ENCODE measurements around the gene PTCD3. TPM values are rescaled to one million over a fixed set of nuclear protein-coding genes. Genes with fewer than 3 reads are reported as not detected.
A peak's percentile ranks its signal among the peaks of the same experiment; 100 is the strongest.

Gene PTCD3
- total RNA-seq: 100 to 1,000 TPM; 136 to 139 TPM

GRCh38 chr2:86105969-86106945, at the start of gene PTCD3:
TSS of gene PTCD3 (plus strand) at chr2:86106235. CDS start at chr2:86106248, 13 bp downstream.
- Mint-ChIP-seq H3K4me1 (ENCODE audit: low read depth) (peaks cover 46% of the 10 kb centered on the region), H3K27ac (peak within 1 kb of the TSS; percentile 99), H3K27me3 (ENCODE audit: low read depth) (no peaks in the 10 kb centered on the region), H3K9me3 (ENCODE audit: insufficient read depth) (peaks cover 5% of the 10 kb centered on the region), H3K36me3 (ENCODE audit: low read depth) (peaks cover 60% of the 10 kb centered on the region), H3K4me3 (peak within 1 kb of the TSS; percentile 92)
- POLR2A ChIA-PET: interaction anchor here (0.7 to 2.1 kb wide), 20 partner anchors 9 to 362 kb away, joined by 3 to 14 read pairs (median 4); partner anchors contain the start of gene IMMT
- CTCF ChIA-PET: interaction anchor here (0.6 to 2.4 kb wide), 12 partner anchors 14 to 469 kb away, joined by 3 to 15 read pairs (median 4); partner anchors contain the start of genes IMMT and ST3GAL5
- ATAC-seq (peak; percentile 93), DNase-seq (peak; percentile 98)

DNA sequence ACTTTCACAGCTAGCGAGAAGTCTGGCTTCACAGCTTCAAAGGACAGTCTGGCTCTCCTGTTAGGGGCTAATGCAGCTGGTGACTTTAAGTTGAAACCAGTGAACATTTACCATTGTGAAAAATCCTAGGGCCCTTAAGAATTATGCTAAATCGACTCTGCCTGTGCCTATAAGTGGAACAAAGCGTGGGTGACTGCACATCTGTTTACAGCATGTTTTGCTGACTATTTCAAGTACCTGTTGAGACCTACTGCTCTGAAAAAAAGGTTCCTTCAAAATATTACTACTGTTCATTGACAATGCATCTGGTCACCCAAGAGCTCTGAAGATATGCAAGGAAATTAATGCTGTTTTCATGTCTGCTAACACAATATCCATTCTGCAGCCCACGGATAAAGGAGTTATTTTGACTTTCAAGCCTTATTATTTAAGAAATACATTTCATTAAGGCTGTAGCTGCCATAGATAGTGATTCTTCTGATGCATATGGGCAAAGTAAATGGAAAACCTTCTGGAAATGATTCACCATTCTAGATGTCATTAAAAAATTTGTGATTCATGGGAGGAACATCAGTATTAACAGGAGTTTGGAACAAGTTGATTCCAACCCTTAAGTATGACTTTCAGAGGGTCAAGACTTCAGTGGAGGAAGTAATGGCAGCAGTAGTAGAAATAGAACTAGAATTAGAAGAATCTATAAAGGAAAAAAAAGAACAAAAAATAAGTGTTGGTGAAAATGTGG, 49.3 kb upstream of the PTCD3 start:
- DNase-seq: no peak
- no peaks in the 10 kb centered on the region for H3K4me1 Mint-ChIP-seq (ENCODE audit: low read depth)
- no peaks in the 10 kb centered on the region for H3K9me3 Mint-ChIP-seq (ENCODE audit: insufficient read depth)
- POLR2A ChIA-PET: interaction anchor here (0.6 kb wide), 1 partner anchor 10 kb away, joined by 4 read pairs; no protein-coding TSS in a partner anchor
- ATAC-seq: no peak
- CTCF ChIA-PET: interaction anchor here (1.3 to 2.6 kb wide), 5 partner anchors 15 to 229 kb away, joined by 3 to 9 read pairs (median 3); no protein-coding TSS in a partner anchor
- no peak overlapping the region for H3K27ac Mint-ChIP-seq
- H3K27me3 Mint-ChIP-seq (ENCODE audit: low read depth): no peaks in the 10 kb centered on the region
- H3K4me3 Mint-ChIP-seq: no peak overlapping the region
- H3K36me3 Mint-ChIP-seq (ENCODE audit: low read depth): peaks cover 44% of the 10 kb centered on the region

GRCh38 chr2:86062043-86062442, 44.0 kb upstream of the PTCD3 start:
- Mint-ChIP-seq H3K4me1 (ENCODE audit: low read depth) (peaks cover 6% of the 10 kb centered on the region), H3K36me3 (ENCODE audit: low read depth) (peaks cover 67% of the 10 kb centered on the region), H3K4me3 (no peak overlapping the region), H3K9me3 (ENCODE audit: insufficient read depth) (no peaks in the 10 kb centered on the region), H3K27me3 (ENCODE audit: low read depth) (no peaks in the 10 kb centered on the region), H3K27ac (no peak overlapping the region)
- ChIA-PET POLR2A (no interaction called here), CTCF (no interaction called here)
- ATAC-seq (no peak), DNase-seq (no peak)

DNA sequence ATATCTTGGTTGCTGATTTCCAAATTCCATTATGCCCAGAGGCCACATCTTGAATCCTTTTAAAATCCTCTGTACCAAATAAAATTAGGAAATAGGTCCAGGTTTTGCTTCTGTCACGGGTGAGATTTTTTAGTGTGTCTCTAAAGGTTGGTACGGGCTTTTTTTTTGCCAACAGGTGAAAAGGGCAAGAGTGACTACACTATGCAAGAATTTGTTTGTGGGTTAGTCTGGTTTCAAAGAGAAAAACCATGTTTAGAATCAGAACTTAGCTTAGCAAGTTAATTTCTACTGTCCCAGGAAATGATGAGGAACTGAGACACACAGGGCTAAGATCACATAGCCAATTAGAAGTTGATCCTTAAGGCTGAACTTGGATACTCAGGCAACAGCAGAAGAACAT, 42.0 kb upstream of the PTCD3 start:
- Mint-ChIP-seq H3K36me3 (ENCODE audit: low read depth) (peaks cover 77% of the 10 kb centered on the region), H3K4me3 (no peak overlapping the region), H3K4me1 (ENCODE audit: low read depth) (peaks cover 22% of the 10 kb centered on the region), H3K9me3 (ENCODE audit: insufficient read depth) (no peaks in the 10 kb centered on the region), H3K27me3 (ENCODE audit: low read depth) (no peaks in the 10 kb centered on the region), H3K27ac (no peak overlapping the region)
- ATAC-seq (no peak), DNase-seq (no peak)
- CTCF ChIA-PET: interaction anchor here (0.8 to 8.8 kb wide), 3 partner anchors 16 to 237 kb away, joined by 3 to 57 read pairs (median 4); no protein-coding TSS in a partner anchor
- POLR2A ChIA-PET: no interaction called here

DNA sequence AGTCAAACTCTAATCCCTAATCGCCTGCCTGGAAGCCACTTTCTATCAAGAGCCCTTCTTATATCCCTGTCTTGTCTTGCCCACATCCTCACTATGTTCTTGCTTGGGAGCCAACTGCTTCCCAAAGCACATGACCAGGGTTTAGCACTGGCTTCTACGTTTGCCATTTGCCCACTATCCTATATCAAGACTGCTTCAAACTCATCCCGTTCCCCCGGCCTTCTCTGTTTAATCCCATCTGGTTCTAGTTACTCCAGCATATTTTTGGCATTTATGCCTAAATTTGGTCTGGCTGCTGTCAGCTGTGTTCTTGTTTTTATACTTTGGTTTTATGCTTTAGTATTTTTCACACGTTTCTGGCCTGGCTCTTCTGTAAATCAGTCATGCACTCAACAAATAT, 40.5 kb upstream of the PTCD3 start:
- no peak overlapping the region for H3K4me3 Mint-ChIP-seq
- DNase-seq (no peak), ATAC-seq (no peak)
- CTCF ChIA-PET: interaction anchor here (8.8 kb wide), 1 partner anchor 14 kb away, joined by 57 read pairs; no protein-coding TSS in a partner anchor
- H3K4me1 Mint-ChIP-seq (ENCODE audit: low read depth): peaks cover 31% of the 10 kb centered on the region
- POLR2A ChIA-PET: no interaction called here
- H3K9me3 Mint-ChIP-seq (ENCODE audit: insufficient read depth): no peaks in the 10 kb centered on the region
- H3K36me3 Mint-ChIP-seq (ENCODE audit: low read depth): peaks cover 85% of the 10 kb centered on the region
- H3K27ac Mint-ChIP-seq: peak overlapping the region; percentile 7
- no peaks in the 10 kb centered on the region for H3K27me3 Mint-ChIP-seq (ENCODE audit: low read depth)

GRCh38 chr2:86066007-86066578, 39.9 kb upstream of the PTCD3 start:
- Mint-ChIP-seq H3K27me3 (ENCODE audit: low read depth) (no peaks in the 10 kb centered on the region), H3K4me3 (no peak overlapping the region), H3K9me3 (ENCODE audit: insufficient read depth) (peaks cover 6% of the 10 kb centered on the region), H3K27ac (peak overlapping the region; percentile 7), H3K4me1 (ENCODE audit: low read depth) (peaks cover 31% of the 10 kb centered on the region), H3K36me3 (ENCODE audit: low read depth) (peaks cover 85% of the 10 kb centered on the region)
- no peak for DNase-seq
- ATAC-seq: no peak
- POLR2A ChIA-PET: no interaction called here
- CTCF ChIA-PET: interaction anchor here (2.1 to 8.8 kb wide), 2 partner anchors 13 to 177 kb away, joined by 7 to 57 read pairs; no protein-coding TSS in a partner anchor

- H3K4me1 Mint-ChIP-seq (ENCODE audit: low read depth): peaks cover 34% of the 10 kb centered on the region
- no peak overlapping the region for H3K4me3 Mint-ChIP-seq
- POLR2A ChIA-PET: interaction anchor here (0.7 to 2.6 kb wide), 4 partner anchors 11 to 39 kb away, joined by 3 to 10 read pairs (median 4); partner anchors contain the start of genes POLR1A and PTCD3
- H3K36me3 Mint-ChIP-seq (ENCODE audit: low read depth): peaks cover 88% of the 10 kb centered on the region
- ATAC-seq: no peak
- H3K27me3 Mint-ChIP-seq (ENCODE audit: low read depth): no peaks in the 10 kb centered on the region
- CTCF ChIA-PET: interaction anchor here (1.3 to 8.8 kb wide), 6 partner anchors 13 to 240 kb away, joined by 3 to 57 read pairs (median 9); no protein-coding TSS in a partner anchor
- peaks cover 7% of the 10 kb centered on the region for H3K9me3 Mint-ChIP-seq (ENCODE audit: insufficient read depth)
- H3K27ac Mint-ChIP-seq: no peak overlapping the region
- DNase-seq: no peak
Measured at GRCh38 chr2:86066915-86067314, 39.1 kb upstream of the PTCD3 start.

DNA sequence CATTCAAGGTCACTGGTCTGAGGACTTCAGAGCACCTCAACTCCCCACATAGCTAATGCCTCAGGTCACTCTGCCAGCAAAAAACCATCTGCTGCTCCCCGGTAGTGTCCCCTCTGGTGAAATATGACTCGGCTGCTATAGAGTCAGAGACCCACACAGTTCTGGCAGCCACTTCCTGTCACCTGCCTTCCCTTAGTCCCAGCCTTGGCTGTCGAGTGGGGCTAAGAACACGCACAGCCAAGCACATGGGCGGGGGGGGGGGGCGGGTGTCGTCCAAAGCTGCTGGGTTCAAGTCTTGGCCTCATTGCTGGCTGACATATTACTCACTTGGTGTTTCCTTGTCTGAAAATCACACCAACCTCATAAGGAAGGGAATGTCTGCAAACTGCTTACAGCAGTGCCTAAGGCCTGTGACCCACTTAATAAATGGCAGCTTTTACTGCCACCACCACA, 37.9 kb upstream of the PTCD3 start:
- no peaks in the 10 kb centered on the region for H3K27me3 Mint-ChIP-seq (ENCODE audit: low read depth)
- peak; percentile 80 for DNase-seq
- peak; percentile 98 for ATAC-seq
- ChIA-PET CTCF (interaction anchor here (0.9 to 8.8 kb wide), 12 partner anchors 11 to 317 kb away, joined by 3 to 57 read pairs (median 4); partner anchors contain the start of gene ST3GAL5), POLR2A (interaction anchor here (0.7 to 2.6 kb wide), 5 partner anchors 12 to 215 kb away, joined by 3 to 10 read pairs (median 3); no protein-coding TSS in a partner anchor)
- H3K36me3 Mint-ChIP-seq (ENCODE audit: low read depth): peaks cover 85% of the 10 kb centered on the region
- peaks cover 7% of the 10 kb centered on the region for H3K9me3 Mint-ChIP-seq (ENCODE audit: insufficient read depth)
- no peak overlapping the region for H3K4me3 Mint-ChIP-seq
- peaks cover 45% of the 10 kb centered on the region for H3K4me1 Mint-ChIP-seq (ENCODE audit: low read depth)
- H3K27ac Mint-ChIP-seq: peak overlapping the region; percentile 76

DNA sequence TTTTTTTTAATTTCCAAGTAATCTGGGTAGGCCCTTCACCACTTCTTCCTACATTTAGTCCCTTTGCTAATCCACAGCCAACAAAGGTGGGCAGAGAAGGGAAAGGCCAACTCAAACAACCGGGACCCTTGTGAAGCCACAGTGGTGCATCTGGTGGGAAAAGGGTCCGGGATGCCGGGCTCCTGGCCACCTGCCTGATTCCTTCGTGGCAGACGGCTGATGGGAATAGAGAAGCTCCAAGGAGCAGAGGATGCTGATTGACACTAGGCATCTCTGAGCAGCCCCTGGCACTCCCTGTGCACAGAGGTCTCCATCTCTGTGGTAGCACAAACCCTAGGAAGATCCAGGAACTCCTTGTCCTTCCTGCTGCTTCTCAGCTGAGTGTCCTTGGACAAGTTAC, 37.4 kb upstream of the PTCD3 start:
- H3K36me3 Mint-ChIP-seq (ENCODE audit: low read depth): peaks cover 83% of the 10 kb centered on the region
- peaks cover 50% of the 10 kb centered on the region for H3K4me1 Mint-ChIP-seq (ENCODE audit: low read depth)
- peak overlapping the region; percentile 76 for H3K27ac Mint-ChIP-seq
- no peaks in the 10 kb centered on the region for H3K27me3 Mint-ChIP-seq (ENCODE audit: low read depth)
- ChIA-PET POLR2A (interaction anchor here (2.6 kb wide), 1 partner anchor 32 kb away, joined by 10 read pairs; no protein-coding TSS in a partner anchor), CTCF (interaction anchor here (1.0 to 8.8 kb wide), 8 partner anchors 11 to 242 kb away, joined by 3 to 57 read pairs (median 6); partner anchors contain the start of gene ST3GAL5)
- DNase-seq (no peak), ATAC-seq (no peak)
- peaks cover 7% of the 10 kb centered on the region for H3K9me3 Mint-ChIP-seq (ENCODE audit: insufficient read depth)
- no peak overlapping the region for H3K4me3 Mint-ChIP-seq

GRCh38 chr2:86069091-86069685, 36.8 kb upstream of the PTCD3 start:
- ATAC-seq (no peak), DNase-seq (no peak)
- H3K36me3 Mint-ChIP-seq (ENCODE audit: low read depth): peaks cover 81% of the 10 kb centered on the region
- ChIA-PET POLR2A (interaction anchor here (2.6 kb wide), 1 partner anchor 33 kb away, joined by 10 read pairs; no protein-coding TSS in a partner anchor), CTCF (interaction anchor here (1.2 to 8.8 kb wide), 4 partner anchors 10 to 242 kb away, joined by 3 to 57 read pairs (median 28); no protein-coding TSS in a partner anchor)
- H3K4me1 Mint-ChIP-seq (ENCODE audit: low read depth): peaks cover 50% of the 10 kb centered on the region
- peak overlapping the region; percentile 76 for H3K27ac Mint-ChIP-seq
- H3K4me3 Mint-ChIP-seq: no peak overlapping the region
- peaks cover 7% of the 10 kb centered on the region for H3K9me3 Mint-ChIP-seq (ENCODE audit: insufficient read depth)
- H3K27me3 Mint-ChIP-seq (ENCODE audit: low read depth): no peaks in the 10 kb centered on the region
